Activated CD8-positive, alpha-beta T cell treated with anti-CD3 and anti-CD28 coated beads for 36 hours (primary cell): ENCODE results near the gene OVOL1. TPM values are rescaled to one million over a fixed set of nuclear protein-coding genes. Genes with fewer than 3 reads are reported as not detected.

Experiments
- ATAC-seq: fragments of 200-7000 bp; cut with Tn5 transposase; one replicate; pipeline ENCODE4 v1.10.0; 2021; ENCODE audit warnings: mild to moderate bottlenecking, moderate library complexity
- CTCF ChIA-PET: fragments of 350-600 bp; sonication (Branson Sonifier 250); formaldehyde crosslinking; loops from one replicate; lab custom pipeline; 2021; ENCODE audit warnings: antibody characterized with exemption; lab: Charles Lee
- POLR2A ChIA-PET: fragments of 350-600 bp; sonication (Branson Sonifier 250); formaldehyde crosslinking; loops from one replicate; lab custom pipeline; 2021; ENCODE audit warnings: antibody characterized with exemption; lab: Charles Lee
- DNase-seq: peaks from one replicate; pipeline ENCODE4 v3.0.0-alpha.2; 2020
- H3K27ac Mint-ChIP-seq: one replicate; pipeline ENCODE4 v1.8.0; 2021; ENCODE audit warnings: mild to moderate bottlenecking, mixed read lengths
- H3K27me3 Mint-ChIP-seq: one replicate; pipeline ENCODE4 v1.8.0; 2021; ENCODE audit warnings: mixed read lengths
- H3K36me3 Mint-ChIP-seq: one replicate; pipeline ENCODE4 v1.8.0; 2021; ENCODE audit warnings: low read depth, mixed read lengths
- H3K4me1 Mint-ChIP-seq: one replicate; pipeline ENCODE4 v1.8.0; 2021; ENCODE audit warnings: low read depth, mixed read lengths
- H3K4me3 Mint-ChIP-seq: one replicate; pipeline ENCODE4 v1.8.0; 2021; ENCODE audit warnings: mild to moderate bottlenecking, moderate library complexity, mixed read lengths
- H3K9me3 Mint-ChIP-seq: one replicate; pipeline ENCODE4 v1.8.0; 2021; ENCODE audit warnings: mixed read lengths
- intact Hi-C: fragments of 100-400 bp; cut with micrococcal nuclease; formaldehyde crosslinking; loops from one replicate; pipeline ENCODE4 v1.10.0; 2022
- total RNA-seq, 2 experiments: library from RNA; stranded (reverse); gene quantifications; one replicate each; pipeline ENCODE4 v1.2.3, GENCODE V29; 2021
- TF ChIP-seq, protein P1 (sequence below): fragments of 200-600 bp; IDR thresholded peaks from one replicate; pipeline ENCODE4 v1.8.0; 2022; ENCODE audit warnings: antibody characterized with exemption, mild to moderate bottlenecking

OVOL1 gene
- total RNA-seq, 2 experiments from 2014 or later, result 0.90 to 1.2 TPM

DNA sequence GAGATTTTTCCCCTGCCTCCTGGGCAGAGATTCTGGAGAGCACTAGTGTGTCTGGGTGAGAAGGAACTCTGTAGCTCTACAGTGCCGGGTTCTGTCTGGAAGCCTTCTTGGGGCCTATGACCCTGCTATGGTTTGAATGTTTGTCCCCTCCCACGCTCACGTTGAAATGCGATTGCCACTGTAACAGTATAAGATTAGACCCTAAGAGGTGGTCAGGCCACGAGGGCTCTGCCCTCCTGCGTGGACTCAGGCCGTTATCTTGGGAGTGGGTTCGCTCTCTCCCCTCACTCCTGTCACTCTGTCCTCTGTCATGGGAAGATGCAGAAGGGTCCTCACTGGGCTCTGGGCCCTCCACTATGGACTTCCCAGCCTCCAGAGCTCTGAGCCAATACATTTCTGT, 9.6 kb upstream of the OVOL1 start:
- POLR2A ChIA-PET, result interaction anchor here (0.5 to 1.4 kb wide), 3 partner anchors 10 to 61 kb away, joined by 3 to 6 read pairs (median 3); no protein-coding TSS in a partner anchor
- CTCF ChIA-PET, result interaction anchor here (1.1 to 12.0 kb wide), 6 partner anchors 13 to 72 kb away, joined by 3 to 235 read pairs (median 4); partner anchors contain the start of genes KAT5 and RNASEH2C
- H3K27me3 Mint-ChIP-seq, result no peaks in the 10 kb centered on the region
- H3K36me3 Mint-ChIP-seq, result peaks cover 18% of the 10 kb centered on the region
- no peak overlapping the region for H3K4me3 Mint-ChIP-seq
- no peaks in the 10 kb centered on the region for H3K9me3 Mint-ChIP-seq
- H3K4me1 Mint-ChIP-seq, result peaks cover 27% of the 10 kb centered on the region
- DNase-seq, result no peak
- TF ChIP-seq, protein P1, sequence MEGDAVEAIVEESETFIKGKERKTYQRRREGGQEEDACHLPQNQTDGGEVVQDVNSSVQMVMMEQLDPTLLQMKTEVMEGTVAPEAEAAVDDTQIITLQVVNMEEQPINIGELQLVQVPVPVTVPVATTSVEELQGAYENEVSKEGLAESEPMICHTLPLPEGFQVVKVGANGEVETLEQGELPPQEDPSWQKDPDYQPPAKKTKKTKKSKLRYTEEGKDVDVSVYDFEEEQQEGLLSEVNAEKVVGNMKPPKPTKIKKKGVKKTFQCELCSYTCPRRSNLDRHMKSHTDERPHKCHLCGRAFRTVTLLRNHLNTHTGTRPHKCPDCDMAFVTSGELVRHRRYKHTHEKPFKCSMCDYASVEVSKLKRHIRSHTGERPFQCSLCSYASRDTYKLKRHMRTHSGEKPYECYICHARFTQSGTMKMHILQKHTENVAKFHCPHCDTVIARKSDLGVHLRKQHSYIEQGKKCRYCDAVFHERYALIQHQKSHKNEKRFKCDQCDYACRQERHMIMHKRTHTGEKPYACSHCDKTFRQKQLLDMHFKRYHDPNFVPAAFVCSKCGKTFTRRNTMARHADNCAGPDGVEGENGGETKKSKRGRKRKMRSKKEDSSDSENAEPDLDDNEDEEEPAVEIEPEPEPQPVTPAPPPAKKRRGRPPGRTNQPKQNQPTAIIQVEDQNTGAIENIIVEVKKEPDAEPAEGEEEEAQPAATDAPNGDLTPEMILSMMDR, result no peak
- intact Hi-C loops, result no loop called here
- peak overlapping the region; percentile 40 for H3K27ac Mint-ChIP-seq
- no peak for ATAC-seq

DNA sequence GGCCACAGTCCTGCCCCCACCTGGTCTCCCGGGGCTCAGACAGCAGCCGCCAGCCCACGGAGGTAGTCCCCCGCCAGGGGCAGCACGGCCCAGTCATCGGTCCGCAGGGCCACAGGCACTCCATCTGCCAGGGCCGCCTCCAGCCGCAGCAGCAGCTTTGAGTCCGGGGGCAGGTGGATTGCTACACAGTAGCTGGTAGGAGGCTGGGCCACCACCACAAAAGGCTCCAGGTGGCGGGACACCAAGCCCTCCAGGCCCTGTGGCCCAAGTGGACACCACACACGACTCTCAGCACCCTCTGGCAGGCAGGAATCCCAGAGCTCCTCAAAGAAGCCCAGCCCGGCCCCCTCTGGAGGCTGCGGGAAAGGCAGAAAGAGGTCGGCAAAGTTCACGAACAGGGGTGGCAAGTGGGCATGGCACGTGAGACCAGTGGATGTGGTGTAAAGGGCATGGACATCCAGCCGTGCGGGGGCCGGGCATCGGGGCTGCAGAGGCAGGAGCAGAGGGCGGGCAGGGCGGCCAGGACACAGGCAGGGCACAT, 9.0 kb upstream of the OVOL1 start:
- ATAC-seq, result no peak
- no peak overlapping the region for H3K27ac Mint-ChIP-seq
- no peak for DNase-seq
- intact Hi-C loops, result no loop called here
- POLR2A ChIA-PET, result interaction anchor here (1.0 kb wide), 1 partner anchor 58 kb away, joined by 3 read pairs; no protein-coding TSS in a partner anchor
- peaks cover 28% of the 10 kb centered on the region for H3K4me1 Mint-ChIP-seq
- peak overlapping the region; percentile 32 for H3K4me3 Mint-ChIP-seq
- TF ChIP-seq, protein P1, result no peak
- peaks cover under 1% of the 10 kb centered on the region for H3K27me3 Mint-ChIP-seq
- no peaks in the 10 kb centered on the region for H3K9me3 Mint-ChIP-seq
- H3K36me3 Mint-ChIP-seq, result peaks cover 18% of the 10 kb centered on the region
- CTCF ChIA-PET, result interaction anchor here (1.4 to 12.0 kb wide), 5 partner anchors 7 to 73 kb away, joined by 3 to 235 read pairs (median 26); partner anchors contain the start of gene KAT5

DNA sequence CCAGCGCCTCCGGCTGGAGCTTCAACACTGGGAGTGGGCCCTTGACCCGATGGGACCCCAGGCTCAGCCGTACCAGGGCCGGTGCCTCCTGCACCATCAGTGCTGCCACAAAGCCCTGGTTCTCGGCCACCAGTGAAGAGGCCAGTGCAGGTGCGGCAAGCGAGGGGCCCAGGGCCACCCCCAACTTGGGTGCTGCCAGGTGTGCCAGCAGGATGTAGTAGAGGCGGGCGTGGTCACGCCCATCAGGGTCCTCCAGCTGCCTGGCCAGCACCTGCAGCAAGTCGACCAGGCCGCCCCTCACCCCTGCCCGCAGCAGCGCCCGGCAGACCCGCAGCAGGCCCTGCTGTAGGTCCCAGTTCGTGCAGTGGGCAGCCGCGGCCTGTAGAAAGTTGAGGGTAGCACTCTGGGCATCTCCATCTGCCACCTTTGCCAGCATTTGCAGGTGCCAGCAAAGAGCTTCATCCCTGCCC, 8.4 kb upstream of the OVOL1 start:
- POLR2A ChIA-PET, result interaction anchor here (1.0 to 2.0 kb wide), 3 partner anchors 59 to 210 kb away, joined by 3 to 13 read pairs (median 3); partner anchors contain the start of gene KAT5
- no peaks in the 10 kb centered on the region for H3K9me3 Mint-ChIP-seq
- H3K4me3 Mint-ChIP-seq, result peak overlapping the region; percentile 89
- DNase-seq (no peak), ATAC-seq (no peak)
- H3K27me3 Mint-ChIP-seq, result peaks cover 2% of the 10 kb centered on the region
- peaks cover 32% of the 10 kb centered on the region for H3K4me1 Mint-ChIP-seq
- peaks cover 18% of the 10 kb centered on the region for H3K36me3 Mint-ChIP-seq
- TF ChIP-seq, protein P1, result no peak
- no peak overlapping the region for H3K27ac Mint-ChIP-seq
- CTCF ChIA-PET, result interaction anchor here (1.4 to 12.0 kb wide), 21 partner anchors 8 to 267 kb away, joined by 3 to 235 read pairs (median 20); partner anchors contain the start of genes CCDC85B, FIBP, KAT5 and RNASEH2C
- intact Hi-C loops, result no loop called here

DNA sequence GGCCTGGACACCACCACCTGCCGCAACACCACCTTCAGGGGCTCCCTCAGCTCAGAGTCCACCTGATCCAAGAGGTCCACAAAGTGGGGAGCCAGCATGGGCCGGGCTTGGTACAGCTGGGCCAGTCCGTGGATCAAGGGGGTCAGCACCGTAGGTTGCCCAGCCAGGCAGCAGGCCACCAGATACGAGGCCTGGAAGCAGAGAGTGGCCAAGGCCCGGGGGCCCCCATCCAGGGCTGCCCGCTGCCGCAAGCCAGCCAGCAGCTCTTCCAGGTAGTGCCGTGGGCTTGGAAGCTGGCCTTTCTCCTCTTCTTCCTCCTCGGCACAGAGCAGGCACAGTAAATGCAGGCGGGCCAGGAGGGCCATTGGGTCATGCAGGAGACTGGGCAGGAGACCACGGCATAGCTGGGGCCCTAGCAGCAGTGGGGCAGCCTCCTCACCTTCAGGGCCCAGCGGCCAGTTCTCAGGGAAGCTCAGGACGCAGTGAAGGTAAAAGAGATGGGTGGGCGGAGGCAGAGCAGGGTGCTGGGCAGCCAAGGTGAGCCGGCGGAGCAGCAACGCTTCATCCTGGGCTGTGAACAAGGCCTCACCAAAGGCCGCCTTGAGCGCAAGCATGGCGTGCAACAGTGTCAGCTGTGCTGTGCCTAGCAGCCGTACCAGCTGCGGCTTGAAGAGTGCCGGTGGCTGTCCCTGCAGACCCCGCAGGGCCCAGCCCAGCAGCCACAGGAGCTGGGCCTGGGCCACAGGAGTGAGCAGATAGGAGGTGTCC, 7.8 kb upstream of the OVOL1 start:
- ChIA-PET POLR2A (interaction anchor here (0.6 to 2.5 kb wide), 12 partner anchors 9 to 209 kb away, joined by 3 to 15 read pairs (median 4); partner anchors contain the start of gene KAT5), CTCF (interaction anchor here (0.6 to 12.0 kb wide), 61 partner anchors 8 to 519 kb away, joined by 3 to 235 read pairs (median 6); partner anchors contain the start of genes BANF1, CCDC85B, FIBP and KAT5)
- Mint-ChIP-seq H3K27ac (no peak overlapping the region), H3K4me1 (peaks cover 30% of the 10 kb centered on the region), H3K9me3 (no peaks in the 10 kb centered on the region), H3K27me3 (peaks cover 4% of the 10 kb centered on the region), H3K4me3 (peak overlapping the region; percentile 89), H3K36me3 (peaks cover 18% of the 10 kb centered on the region)
- TF ChIP-seq, protein P1, result no peak
- no peak for ATAC-seq
- no peak for DNase-seq
- intact Hi-C loops, result no loop called here
